NCI-H774 (cell line): ENCODE results near the gene KLHL13.
"Not testable (repeated sequence)": the region's sequence is repeated elsewhere in the genome, so short reads cannot be mapped to it uniquely, and the experiment has no call there.

Source experiments
- DNase-seq: peaks from one replicate; lab custom pipeline; 2025; lab: John Stamatoyannopoulos, UW

KLHL13 gene

GRCh38 chrX:118074196-118074595 is 42.4 kb downstream of the KLHL13 start:
- DNase-seq, result no peak

DNA sequence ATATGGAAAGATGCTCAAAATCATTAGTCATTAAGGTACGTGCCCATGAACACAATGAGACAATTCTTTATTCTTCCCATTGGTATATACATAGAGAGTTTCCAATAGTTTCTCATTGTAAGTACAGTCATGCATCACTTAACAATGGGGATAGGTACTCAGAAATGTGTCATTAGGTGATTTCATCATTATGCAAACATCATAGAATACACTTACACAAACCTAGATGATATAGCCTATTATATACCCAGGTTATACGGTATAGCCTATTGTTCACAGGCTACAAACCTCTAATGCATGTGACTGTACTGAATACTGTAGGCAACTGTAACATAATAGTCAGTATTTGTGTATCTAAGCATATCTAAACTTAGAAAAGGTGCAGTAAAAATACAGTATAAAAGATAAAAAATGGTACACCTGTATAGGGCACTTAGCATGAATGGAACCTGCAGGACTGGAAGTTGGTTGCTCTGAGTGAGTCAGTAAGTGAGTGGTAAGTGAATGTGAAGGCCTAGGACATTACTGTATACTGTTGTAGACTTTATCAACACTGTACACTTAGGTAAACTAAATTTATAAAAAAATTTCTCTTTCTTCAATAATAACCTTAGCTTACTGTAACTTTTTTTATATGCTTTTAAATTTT is 49.6 kb downstream of the KLHL13 start:
- DNase-seq, result peak; percentile 63

GRCh38 chrX:118062817-118063615 is 53.6 kb downstream of the KLHL13 start:
- no peak for DNase-seq

DNA sequence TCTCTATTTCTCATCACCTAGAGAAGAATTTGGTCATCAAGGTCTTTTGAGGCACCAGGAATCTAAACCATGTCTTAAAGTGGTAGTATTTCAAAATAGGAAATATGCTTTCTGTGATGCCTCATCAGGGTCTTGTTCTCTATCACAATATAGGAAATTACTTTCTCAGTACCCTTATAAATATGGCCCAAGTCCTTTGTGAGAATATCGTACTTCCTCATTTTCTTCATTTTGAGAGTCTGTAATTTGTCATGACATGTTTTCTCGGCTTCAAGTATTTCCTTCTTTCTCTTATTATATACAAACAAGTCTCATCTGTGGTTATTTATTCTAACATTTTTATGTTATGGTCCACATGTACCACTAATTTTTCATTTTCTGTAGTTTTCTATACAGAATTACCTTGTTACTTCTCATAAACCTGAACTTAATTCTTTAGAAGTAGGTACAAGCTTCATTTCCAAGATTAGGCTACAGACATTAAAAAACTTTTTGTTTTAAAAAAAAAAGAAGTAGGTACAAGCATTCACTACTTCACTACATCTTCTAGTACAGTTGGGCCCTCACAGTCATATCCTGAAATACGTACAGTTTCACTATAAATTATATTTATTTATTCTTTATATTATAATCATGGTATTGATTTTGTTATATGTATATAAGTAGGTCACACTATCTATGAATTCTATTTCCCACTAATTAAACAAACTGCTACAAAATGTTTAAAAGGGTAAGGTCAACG is 54.4 kb downstream of the KLHL13 start:
- no peak for DNase-seq

DNA sequence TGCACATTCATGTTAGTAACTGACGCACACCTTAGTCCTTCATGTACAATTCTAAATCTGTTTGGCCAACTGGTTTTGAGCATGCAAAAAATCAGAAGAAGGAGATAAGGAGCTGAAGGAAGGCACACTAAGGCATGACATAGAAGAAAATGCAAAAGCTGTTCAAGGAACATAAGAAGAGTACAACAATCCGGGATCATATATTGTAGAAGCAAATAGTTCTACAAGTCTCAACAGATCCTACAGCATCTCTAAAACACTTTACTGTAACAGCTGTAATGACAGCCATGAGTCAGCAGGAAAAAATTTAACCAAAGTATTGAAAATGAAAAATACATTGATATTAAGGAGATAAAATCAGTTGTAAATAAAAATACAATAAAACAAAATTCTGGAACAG is 57.7 kb downstream of the KLHL13 start:
- DNase-seq, result no peak

GRCh38 chrX:118056870-118057269 is 59.7 kb downstream of the KLHL13 start:
- no peak for DNase-seq

GRCh38 chrX:118049713-118050112 is 66.9 kb downstream of the KLHL13 start:
- no peak for DNase-seq

- no peak for DNase-seq
Measured at GRCh38 chrX:118047446-118048186, 69.0 kb downstream of the KLHL13 start.

- no peak for DNase-seq
Measured at GRCh38 chrX:118039591-118039990, 77.0 kb downstream of the KLHL13 start.

GRCh38 chrX:118038614-118039365 is 77.8 kb downstream of the KLHL13 start:
- no peak for DNase-seq

- no peak for DNase-seq
Measured at GRCh38 chrX:118026631-118027030, 90.0 kb downstream of the KLHL13 start.

DNA sequence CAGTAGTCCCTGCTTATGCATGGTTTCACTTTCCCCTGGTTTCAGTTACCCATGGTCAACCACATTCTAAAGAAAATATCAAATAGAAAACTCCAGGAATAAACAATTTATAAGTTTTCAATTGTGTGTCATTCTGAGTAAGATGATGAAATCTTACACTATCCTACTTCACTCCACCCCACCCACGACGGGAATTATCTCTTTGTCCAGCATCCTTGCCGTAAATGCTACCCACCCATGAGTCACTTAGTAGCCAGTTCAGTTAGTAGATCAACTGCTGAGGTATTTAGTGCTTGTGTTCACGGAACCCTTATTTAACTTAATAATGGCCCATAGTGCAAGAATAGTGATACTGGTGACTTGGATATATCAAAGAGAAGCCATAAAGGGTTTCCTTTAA is 91.4 kb downstream of the KLHL13 start:
- no peak for DNase-seq

GRCh38 chrX:118024482-118024881 is 92.1 kb downstream of the KLHL13 start:
- no peak for DNase-seq

DNA sequence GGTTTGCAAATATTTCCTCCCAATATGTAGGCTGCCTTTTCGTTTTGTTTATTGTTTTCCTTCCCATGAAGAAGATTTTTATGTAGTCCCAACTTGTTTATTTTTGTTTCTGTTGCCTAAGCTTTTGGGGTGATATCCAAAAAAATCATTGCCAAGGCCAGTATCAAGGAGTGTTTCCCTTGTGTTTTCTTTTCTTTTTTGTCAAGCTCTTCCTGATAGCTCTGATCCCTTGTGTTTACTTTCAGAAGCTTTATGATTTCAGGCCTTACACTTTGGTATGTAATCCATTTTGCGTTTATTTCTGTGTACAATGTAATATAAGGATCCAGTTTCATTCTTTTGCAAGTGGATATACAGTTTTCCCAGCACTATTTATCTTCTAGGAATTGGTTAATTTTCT is 93.9 kb downstream of the KLHL13 start:
- DNase-seq, result no peak

- DNase-seq, result no peak
Measured at GRCh38 chrX:118016422-118016821, 100.2 kb downstream of the KLHL13 start.

DNA sequence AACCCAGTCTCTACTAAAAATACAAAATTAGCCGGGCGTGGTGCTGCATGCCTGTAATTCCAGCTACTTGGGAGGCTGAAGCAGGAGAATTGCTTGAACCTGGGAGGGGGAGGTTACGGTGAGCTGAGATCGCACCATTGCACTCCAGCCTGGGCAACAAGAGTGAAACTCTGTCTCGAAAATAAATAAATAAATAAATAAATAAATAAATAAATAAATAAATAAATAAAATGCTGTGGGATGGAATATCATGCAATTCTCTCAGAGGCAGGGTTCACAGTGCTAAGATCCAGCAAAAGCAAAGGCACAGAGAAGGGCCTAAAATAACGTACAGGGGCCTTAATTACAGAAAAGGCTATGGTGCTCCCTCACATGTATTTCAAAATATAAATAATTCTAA is 114.2 kb downstream of the KLHL13 start:
- DNase-seq, result not testable (repeated sequence)

- no peak for DNase-seq
Measured at GRCh38 chrX:118000518-118000917, 116.1 kb downstream of the KLHL13 start.

DNA sequence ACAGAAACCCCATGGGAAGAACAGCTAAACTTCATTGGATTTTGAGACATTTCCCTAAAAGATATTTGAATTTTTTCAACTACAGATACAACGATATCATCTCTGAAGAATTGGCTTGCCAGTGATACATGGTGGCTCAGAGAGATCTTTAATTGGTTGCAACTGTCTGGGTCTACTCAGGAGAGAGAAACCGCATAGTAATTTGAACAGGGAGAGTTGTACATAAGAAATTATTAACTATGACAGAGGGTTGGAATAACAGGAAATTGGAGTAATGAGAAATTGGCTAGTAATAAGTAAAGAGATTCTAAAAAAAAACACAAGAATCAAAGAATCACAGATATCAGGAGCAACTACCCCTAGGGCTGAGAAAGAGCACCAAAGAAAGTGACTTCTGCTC is 118.4 kb downstream of the KLHL13 start:
- no peak for DNase-seq

DNA sequence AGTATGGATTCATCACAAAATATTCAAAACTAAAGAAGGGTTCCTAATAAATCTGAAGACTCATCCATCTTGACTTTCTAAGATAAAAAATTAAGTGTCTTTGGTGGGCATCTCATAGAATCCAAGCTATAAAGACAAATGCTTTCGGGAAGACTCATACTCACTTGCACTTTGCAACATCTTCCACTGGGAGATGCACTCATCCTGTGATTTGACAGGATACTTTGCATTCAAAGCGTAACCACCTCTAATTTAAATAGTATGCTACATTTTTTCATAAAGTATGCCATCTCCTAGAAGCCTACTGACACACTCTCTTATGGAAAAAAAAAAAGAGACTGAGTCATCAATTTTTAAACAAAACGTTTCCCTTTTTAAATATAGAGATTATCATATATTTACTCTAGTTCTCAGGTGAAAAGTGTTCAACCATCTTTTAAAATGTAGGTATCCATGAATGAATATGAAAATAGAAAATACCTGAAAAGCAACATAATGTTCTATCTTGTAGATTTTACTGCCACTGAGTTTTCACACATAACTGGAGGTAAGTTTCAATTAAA is 119.6 kb downstream of the KLHL13 start:
- no peak for DNase-seq

DNA sequence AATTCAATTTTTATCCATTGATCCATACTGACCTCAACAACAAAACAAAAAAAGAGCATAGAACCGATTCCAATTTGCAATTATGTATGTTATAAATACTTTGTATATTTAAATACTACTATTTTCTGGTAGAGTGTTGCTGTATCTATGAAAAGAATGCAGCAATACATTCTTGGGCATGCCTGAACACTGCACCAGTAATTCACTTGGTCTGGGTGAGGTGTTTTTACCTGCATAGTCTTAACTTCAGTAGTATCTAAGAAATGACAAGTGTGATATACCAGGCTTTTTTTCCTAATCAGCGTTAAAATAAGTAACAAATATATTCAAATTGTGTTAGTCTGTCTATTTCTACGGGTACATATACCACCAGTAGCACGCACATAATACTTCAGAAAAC is 120.2 kb downstream of the KLHL13 start:
- DNase-seq, result no peak

DNA sequence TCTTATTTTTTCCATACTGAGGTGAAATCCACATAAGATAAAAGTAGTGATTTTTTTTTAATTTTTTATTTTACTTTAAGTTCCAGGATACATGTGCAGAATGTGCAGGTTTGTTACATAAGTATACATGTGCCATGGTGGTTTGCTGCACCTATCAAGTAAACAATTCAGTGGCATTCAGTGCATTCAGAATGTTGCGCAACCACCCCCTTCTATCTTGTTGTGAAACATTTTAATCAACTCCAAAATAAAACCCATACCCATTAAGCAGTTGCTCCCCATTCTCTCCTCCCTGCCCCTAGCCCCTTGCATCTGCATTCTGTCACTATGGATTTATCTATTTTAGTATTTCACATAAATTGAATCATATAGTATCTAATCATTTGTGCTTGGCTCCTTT is 121.2 kb downstream of the KLHL13 start:
- no peak for DNase-seq
